Activated naive CD8-positive, alpha-beta T cell (primary cell): Measurements from ENCODE around the gene LRRC4C.

Experiments used
- H3K27ac Mint-ChIP-seq: one replicate; pipeline ENCODE4 v1.8.0; 2021; ENCODE audit warnings: mixed read lengths
- H3K27me3 Mint-ChIP-seq: one replicate; pipeline ENCODE4 v1.8.0; 2021; ENCODE audit warnings: mixed read lengths
- H3K36me3 Mint-ChIP-seq: one replicate; pipeline ENCODE4 v1.8.0; 2021; ENCODE audit warnings: mixed read lengths
- H3K4me1 Mint-ChIP-seq: one replicate; pipeline ENCODE4 v1.8.0; 2021; ENCODE audit warnings: low read depth, mixed read lengths
- H3K4me3 Mint-ChIP-seq: one replicate; pipeline ENCODE4 v1.8.0; 2021; ENCODE audit warnings: mild to moderate bottlenecking, mixed read lengths
- H3K9me3 Mint-ChIP-seq: one replicate; pipeline ENCODE4 v1.8.0; 2021; ENCODE audit warnings: low read depth, mixed read lengths

The LRRC4C gene

DNA sequence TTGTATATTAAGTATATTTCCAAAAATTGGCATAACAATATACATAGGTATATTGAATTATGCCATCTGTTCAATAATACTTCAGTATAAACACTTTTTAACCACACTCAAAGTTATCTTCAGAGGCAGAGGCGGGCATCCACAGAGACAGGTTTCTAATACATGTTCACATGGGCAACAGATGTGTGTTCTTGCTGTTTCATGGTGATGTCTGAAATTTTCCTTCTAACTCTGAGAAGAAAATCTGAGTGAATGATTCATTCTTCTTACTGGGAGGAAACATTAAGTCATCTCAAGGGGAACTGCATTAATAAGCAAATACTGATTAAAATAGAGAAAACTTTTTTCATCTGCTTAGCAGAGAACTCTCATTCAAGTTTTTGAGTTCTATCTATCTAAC lies 1074.5 kb downstream of the LRRC4C start:
- Mint-ChIP-seq H3K4me1 (no peaks in the 10 kb centered on the region), H3K4me3 (no peak overlapping the region), H3K27me3 (no peaks in the 10 kb centered on the region), H3K9me3 (peaks cover 11% of the 10 kb centered on the region), H3K36me3 (no peaks in the 10 kb centered on the region), H3K27ac (no peak overlapping the region)

DNA sequence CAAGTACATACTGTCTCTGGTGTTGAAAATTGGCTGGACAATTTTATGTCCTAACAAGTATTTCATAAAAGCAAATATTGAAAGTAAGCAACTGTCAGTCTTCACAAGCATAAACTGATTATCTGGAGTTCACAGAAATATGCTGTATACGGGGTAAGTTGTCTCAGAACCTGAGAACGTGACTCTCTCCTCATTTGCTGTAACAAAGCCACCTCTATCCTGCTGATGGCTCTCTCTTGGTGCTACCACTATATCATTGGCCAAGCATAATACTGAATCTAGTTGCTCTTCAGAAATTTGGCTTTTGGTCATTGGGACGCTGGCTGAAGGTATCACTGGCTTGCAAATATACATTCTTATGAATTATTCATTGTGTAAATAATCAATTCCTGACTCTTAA lies 1078.0 kb downstream of the LRRC4C start:
- Mint-ChIP-seq H3K9me3 (peaks cover 10% of the 10 kb centered on the region), H3K27me3 (no peaks in the 10 kb centered on the region), H3K4me3 (no peak overlapping the region), H3K4me1 (no peaks in the 10 kb centered on the region), H3K36me3 (no peaks in the 10 kb centered on the region), H3K27ac (no peak overlapping the region)

DNA sequence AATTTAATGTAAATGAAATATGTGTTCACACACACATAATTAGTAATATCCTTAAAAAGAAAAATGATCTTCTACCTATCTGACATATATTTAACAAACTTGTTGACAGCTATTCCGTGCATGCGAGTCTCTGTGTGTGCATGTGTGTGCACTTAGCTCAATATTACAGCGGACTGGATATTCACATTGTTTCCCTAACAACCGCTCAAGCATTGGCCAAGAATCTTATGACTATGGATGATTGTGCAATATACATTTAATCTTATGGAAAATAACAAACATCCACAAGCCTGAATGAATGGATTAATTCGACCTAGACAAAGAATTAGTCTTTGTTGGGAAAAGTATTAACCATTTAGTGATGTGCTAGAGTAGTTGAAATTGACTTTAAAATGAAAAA lies 1078.6 kb downstream of the LRRC4C start:
- H3K4me1 Mint-ChIP-seq: no peaks in the 10 kb centered on the region
- no peaks in the 10 kb centered on the region for H3K27me3 Mint-ChIP-seq
- no peak overlapping the region for H3K27ac Mint-ChIP-seq
- no peaks in the 10 kb centered on the region for H3K36me3 Mint-ChIP-seq
- H3K4me3 Mint-ChIP-seq: no peak overlapping the region
- H3K9me3 Mint-ChIP-seq: peaks cover 10% of the 10 kb centered on the region

DNA sequence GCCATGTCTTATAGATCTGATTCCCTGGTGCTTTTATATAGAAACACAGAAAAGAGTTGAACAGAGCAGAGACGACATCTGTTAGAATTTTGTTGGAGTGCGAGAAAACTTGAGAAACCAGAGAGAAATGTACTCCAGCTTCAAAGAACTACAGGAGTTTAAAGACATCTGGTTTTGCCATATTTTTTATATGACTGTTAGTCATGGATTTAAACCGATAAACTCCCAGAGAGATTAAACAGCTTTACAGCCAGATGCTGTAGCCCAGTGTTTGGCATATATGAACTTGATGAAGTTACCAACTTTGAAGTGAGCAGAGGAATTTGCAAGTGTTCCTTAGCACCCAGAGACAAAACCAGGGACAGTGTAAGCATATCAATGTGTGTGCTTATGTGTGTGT lies 1083.1 kb downstream of the LRRC4C start:
- Mint-ChIP-seq H3K27me3 (no peaks in the 10 kb centered on the region), H3K9me3 (peaks cover 19% of the 10 kb centered on the region), H3K27ac (no peak overlapping the region), H3K4me1 (no peaks in the 10 kb centered on the region), H3K4me3 (no peak overlapping the region), H3K36me3 (no peaks in the 10 kb centered on the region)

DNA sequence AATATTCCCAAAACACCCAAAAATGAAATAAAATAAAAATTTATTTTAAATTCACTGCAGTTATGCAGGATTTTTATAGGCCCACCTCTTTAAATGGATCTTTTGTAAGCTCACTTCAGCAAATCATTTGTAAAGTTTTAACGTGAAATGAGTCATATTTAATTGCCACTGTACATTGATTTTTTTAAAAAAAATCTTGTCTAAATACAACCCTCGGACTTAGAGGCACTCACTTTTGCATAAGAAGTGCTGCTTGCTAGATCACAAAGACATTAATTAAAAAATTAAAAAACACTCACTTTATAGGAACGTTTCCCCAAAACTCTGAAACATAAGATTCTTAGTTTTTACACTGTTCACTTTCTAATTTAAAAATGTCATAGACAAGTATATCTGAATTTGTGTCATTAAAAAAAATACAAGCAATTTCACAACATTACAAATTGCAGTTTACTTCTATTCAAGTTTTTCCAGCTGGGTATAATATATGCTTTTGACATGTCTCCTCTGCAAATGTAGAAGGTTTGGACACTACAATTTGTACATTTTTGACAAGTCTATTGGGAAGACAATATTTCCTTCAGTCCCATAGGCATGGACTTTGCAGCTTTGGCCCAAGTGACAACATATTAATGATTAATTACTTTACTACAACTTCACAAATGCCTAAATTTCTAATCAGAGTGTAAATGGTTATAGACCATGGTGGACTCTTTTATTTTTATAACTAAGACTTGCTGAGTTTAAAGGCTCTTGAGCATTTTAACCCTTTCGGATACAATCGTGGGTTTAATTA lies 1088.4 kb downstream of the LRRC4C start:
- Mint-ChIP-seq H3K27ac (no peak overlapping the region), H3K27me3 (no peaks in the 10 kb centered on the region), H3K36me3 (no peaks in the 10 kb centered on the region), H3K4me3 (no peak overlapping the region), H3K4me1 (no peaks in the 10 kb centered on the region), H3K9me3 (peaks cover 16% of the 10 kb centered on the region)

DNA sequence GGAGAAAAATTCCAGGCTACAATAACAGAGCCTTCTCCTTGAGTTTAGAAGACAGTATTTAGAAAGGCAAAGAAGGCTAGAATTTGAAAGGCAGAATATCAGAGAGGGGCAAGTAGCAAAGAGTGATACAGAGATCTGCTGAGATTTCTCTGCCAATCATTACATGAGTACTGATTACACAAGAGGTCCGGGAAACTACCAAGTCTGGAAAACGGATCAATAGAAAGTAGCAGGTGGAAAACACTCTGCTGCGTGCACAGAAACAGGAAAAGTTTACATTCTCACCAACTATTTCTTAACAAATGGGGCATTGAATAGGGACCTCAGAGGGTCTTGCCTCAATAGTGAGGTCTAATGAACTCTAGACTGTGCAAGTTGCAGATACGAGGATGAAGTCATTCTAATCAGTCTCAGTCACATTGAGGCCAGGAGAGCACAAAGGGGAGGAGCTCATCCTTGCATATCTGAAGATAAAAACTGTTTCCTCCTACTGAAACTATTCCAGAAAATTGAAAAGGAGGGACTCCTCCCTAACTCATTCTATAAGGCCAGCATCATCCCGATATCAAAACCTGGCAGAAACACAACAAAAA lies 1099.2 kb downstream of the LRRC4C start:
- H3K27ac Mint-ChIP-seq: no peak overlapping the region
- H3K9me3 Mint-ChIP-seq: peaks cover 7% of the 10 kb centered on the region
- H3K27me3 Mint-ChIP-seq: no peaks in the 10 kb centered on the region
- H3K4me3 Mint-ChIP-seq: no peak overlapping the region
- no peaks in the 10 kb centered on the region for H3K4me1 Mint-ChIP-seq
- no peaks in the 10 kb centered on the region for H3K36me3 Mint-ChIP-seq

DNA sequence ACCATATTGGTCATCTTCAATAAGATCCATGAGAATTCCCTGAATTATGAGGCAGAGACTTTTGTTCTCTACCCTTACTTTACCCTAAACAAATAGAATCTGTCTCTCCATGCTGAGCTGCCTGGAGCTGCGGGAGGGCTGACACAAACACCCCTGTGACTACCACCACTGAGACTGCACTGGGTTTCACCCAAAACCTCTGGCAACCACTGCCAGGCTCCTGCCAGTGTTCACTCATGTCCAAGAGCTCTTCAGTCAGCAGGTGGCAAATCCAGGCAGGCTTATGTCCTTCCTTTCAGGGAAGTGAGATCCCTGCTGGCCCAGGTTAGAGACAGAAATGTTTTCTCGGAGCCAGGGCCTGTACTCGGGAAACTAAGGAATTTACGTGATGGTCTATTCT lies 1105.3 kb downstream of the LRRC4C start:
- Mint-ChIP-seq H3K27ac (no peak overlapping the region), H3K4me3 (no peak overlapping the region), H3K4me1 (no peaks in the 10 kb centered on the region), H3K9me3 (peaks cover 19% of the 10 kb centered on the region), H3K27me3 (no peaks in the 10 kb centered on the region), H3K36me3 (no peaks in the 10 kb centered on the region)

DNA sequence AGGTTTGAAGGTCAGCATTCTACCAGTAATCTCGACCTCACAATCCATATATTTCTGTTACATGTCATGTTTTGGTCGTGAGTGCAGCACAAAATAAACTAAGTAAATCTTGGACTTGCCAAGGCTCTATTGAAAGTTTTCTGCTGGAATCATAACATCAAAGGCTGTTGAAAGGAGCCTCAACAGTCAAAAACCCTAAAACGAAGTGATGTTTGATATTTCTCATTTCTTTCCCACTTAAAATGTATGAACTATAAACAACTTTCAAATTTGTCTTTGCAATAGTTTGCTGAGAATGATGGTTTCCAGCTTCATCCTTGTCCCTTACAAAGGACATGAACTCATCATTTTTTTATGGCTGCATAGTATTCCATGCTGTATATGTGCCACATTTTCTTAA lies 1118.5 kb downstream of the LRRC4C start:
- no peaks in the 10 kb centered on the region for H3K4me1 Mint-ChIP-seq
- H3K4me3 Mint-ChIP-seq: no peak overlapping the region
- no peaks in the 10 kb centered on the region for H3K27me3 Mint-ChIP-seq
- no peaks in the 10 kb centered on the region for H3K36me3 Mint-ChIP-seq
- H3K9me3 Mint-ChIP-seq: peaks cover 14% of the 10 kb centered on the region
- H3K27ac Mint-ChIP-seq: no peak overlapping the region

DNA sequence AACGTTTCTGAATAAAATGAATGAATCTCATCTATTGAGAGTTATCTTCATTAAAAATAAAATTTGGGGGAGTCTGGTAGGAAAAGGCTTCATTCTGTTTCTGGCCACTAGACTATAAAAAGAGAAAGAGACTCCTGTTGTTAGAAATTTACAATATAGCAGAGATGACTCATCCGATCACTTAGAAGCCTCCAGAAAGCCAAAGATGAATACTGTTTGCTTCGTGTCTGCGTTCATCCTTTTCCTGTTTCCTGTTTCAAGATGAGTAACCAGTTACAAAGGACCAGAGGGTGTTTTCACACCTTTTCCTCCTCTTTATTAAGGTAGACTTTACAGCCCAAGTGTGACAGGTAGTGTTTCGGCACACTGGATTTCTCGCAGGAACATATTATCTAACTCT lies 1120.7 kb downstream of the LRRC4C start:
- H3K9me3 Mint-ChIP-seq: peaks cover 8% of the 10 kb centered on the region
- no peaks in the 10 kb centered on the region for H3K27me3 Mint-ChIP-seq
- H3K4me3 Mint-ChIP-seq: no peak overlapping the region
- H3K4me1 Mint-ChIP-seq: no peaks in the 10 kb centered on the region
- H3K36me3 Mint-ChIP-seq: no peaks in the 10 kb centered on the region
- no peak overlapping the region for H3K27ac Mint-ChIP-seq

DNA sequence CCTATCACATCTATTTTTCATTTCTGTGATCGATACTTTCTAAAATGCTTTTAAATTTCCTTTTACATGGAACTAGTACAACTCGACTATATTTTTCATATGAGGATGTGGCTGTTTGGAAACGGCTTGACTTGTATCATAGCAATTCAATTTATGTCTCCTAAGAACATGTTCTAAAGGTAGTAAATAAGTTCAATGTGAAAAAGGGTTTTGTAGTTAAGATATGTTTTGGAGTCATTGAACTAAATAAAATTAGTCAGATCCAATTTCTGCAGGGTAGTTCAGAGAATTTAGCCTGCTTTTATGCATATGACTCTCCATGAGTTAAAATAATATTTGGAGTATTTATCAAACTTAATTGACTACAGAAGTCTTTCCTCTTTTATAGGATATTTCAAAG lies 1121.4 kb downstream of the LRRC4C start:
- Mint-ChIP-seq H3K4me1 (no peaks in the 10 kb centered on the region), H3K27ac (no peak overlapping the region), H3K36me3 (no peaks in the 10 kb centered on the region), H3K27me3 (no peaks in the 10 kb centered on the region), H3K9me3 (peaks cover 8% of the 10 kb centered on the region), H3K4me3 (no peak overlapping the region)

DNA sequence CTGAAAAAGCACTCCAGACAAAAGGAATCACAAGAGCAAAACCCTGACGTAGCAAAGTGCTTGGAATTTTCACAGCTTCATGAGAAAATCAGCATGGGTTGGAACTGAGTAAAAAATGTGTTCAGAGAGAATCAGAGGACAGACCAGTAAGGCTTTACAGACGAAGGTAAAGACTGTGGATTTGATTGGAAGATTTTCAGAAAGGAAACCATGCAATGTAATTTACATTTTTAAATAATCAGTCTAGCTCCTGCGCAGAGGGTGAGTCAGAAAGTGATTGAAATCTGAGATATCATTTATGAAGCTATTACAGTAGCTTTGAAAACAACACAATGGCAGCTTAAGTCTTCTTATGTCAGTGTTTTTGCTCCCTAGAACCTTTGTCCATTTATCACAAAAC lies 1122.3 kb downstream of the LRRC4C start:
- H3K27me3 Mint-ChIP-seq: no peaks in the 10 kb centered on the region
- H3K36me3 Mint-ChIP-seq: no peaks in the 10 kb centered on the region
- H3K9me3 Mint-ChIP-seq: peaks cover 8% of the 10 kb centered on the region
- no peak overlapping the region for H3K4me3 Mint-ChIP-seq
- no peaks in the 10 kb centered on the region for H3K4me1 Mint-ChIP-seq
- no peak overlapping the region for H3K27ac Mint-ChIP-seq

DNA sequence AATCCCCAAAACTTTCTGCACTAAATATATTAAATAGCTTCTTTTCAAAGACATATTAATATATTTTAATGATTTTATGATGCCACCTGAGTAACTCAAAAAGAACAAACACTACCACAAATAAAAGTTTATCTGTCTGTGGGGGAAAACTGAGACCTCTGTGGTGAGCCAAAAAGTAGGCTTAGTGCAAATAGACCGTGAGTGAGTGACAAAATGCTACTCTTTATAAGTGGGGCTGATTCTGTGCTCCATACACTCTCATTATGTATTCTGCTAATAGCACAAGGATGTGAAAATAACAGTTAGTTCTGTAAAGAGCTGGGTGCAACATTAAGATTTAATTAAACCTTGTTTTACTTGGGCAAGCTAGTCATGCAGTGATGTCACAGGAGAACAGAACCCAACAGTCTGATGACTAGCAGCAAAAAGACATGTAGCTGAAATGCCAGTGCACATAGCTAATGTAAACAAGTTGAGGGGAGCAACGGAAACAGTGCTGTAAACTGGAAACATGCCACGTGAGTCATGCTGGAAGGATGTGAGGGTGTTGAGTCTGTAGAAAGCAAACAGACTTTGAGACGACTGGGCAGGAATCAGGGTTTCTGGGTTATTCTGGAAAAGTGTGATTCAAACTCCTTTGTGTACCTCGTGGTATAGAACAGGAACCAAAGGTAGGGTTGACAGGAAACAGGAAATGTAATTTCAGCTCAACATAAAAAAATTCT lies 1130.4 kb downstream of the LRRC4C start:
- Mint-ChIP-seq H3K27ac (no peak overlapping the region), H3K4me3 (no peak overlapping the region)

DNA sequence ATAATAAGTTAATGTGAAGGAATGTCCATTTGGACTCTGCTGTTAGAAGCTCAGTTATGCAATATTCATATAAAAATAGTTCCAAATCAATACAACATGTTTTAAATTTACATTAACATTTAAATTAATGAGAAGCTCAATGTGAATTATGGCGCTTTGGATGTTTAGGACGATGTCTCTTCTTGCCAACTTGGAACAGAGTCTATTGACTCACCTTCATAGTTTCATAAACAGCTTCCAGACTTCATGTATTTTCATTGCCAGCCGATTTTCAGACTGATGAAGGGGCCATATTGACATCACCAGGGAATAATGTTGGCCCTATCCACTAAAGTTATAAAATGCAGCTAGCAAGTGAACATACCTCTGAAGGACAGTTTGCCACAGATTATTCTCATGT lies 1136.2 kb downstream of the LRRC4C start:
- Mint-ChIP-seq H3K4me3 (no peak overlapping the region), H3K9me3 (peaks cover 12% of the 10 kb centered on the region), H3K27me3 (no peaks in the 10 kb centered on the region), H3K27ac (no peak overlapping the region), H3K4me1 (no peaks in the 10 kb centered on the region), H3K36me3 (no peaks in the 10 kb centered on the region)

More for the DNA sequence above, 1130.4 kb downstream of the LRRC4C start:
- Mint-ChIP-seq H3K36me3 (no peaks in the 10 kb centered on the region), H3K4me1 (no peaks in the 10 kb centered on the region), H3K9me3 (peaks cover 11% of the 10 kb centered on the region), H3K27me3 (no peaks in the 10 kb centered on the region)

DNA sequence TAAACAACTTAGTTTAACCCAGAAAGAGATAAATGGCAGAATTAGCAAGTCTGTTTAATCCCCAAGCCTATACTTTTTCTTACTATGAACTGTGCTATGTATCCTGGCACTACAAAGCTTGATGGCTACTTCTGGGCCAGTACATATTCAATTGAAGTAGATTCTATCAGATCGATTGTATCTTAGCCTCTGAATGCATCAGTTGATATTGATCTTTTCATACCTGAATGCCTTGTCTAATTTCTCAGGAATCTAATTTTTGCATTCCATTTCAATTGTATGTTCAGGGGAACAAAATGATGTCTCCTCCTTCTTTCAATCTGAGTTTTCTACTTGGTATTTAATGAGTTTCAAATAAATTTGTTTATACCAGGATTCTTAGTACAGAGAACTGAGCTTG lies 1137.9 kb downstream of the LRRC4C start:
- Mint-ChIP-seq H3K27ac (no peak overlapping the region), H3K36me3 (no peaks in the 10 kb centered on the region), H3K4me3 (no peak overlapping the region), H3K9me3 (peaks cover 14% of the 10 kb centered on the region), H3K27me3 (no peaks in the 10 kb centered on the region), H3K4me1 (no peaks in the 10 kb centered on the region)

DNA sequence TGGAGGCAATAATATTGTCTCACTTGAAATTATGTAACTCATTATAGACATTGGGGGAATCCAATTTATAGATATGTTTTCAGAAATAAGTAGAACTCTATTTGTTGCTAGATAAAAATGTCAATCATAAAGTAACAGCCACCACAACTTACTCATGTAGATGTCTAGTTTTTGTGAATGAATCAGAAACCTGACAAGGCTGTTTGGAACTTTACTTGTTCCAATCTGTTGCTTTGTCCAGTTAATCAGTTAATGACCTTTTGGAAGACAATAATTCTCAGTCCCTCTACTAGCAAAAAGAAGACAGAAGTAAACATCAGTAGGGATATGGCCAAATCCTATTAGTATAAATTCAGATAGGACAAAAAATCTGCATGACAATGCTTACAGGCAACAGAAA lies 1143.3 kb downstream of the LRRC4C start:
- no peaks in the 10 kb centered on the region for H3K4me1 Mint-ChIP-seq
- H3K36me3 Mint-ChIP-seq: no peaks in the 10 kb centered on the region
- no peaks in the 10 kb centered on the region for H3K27me3 Mint-ChIP-seq
- peaks cover 17% of the 10 kb centered on the region for H3K9me3 Mint-ChIP-seq
- H3K27ac Mint-ChIP-seq: no peak overlapping the region
- no peak overlapping the region for H3K4me3 Mint-ChIP-seq
